NCI-H1417 treated with DMSO at 0.1 percent for 48 hours (cell line): ENCODE data around the gene ASIP.
"Not testable (repeated sequence)": the region's sequence is repeated elsewhere in the genome, so short reads cannot be mapped to it uniquely, and the experiment has no call there.

Experiments used
- DNase-seq: peaks from one replicate; lab custom pipeline; 2025; lab: John Stamatoyannopoulos, UW

ASIP gene

DNA sequence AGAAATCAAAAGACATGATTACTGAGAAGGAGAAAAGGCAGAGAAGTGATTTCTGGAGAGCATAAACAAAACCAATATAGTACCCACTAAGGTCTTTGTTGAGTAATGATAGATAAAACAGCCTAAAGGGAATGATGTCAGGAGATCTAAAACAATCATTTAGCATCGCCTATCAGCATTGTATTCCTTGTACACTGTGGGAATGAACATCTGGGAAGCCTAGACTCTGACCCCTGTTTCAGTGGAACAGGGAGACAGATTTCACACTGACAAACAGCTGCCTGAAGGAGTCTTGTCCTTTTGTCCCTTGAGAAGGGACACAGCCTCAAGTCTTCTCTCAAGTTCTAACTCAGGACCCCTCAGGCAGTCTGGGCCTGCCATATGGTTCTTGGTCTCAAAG, 1.7 kb downstream of the ASIP start:
- DNase-seq: no peak

DNA sequence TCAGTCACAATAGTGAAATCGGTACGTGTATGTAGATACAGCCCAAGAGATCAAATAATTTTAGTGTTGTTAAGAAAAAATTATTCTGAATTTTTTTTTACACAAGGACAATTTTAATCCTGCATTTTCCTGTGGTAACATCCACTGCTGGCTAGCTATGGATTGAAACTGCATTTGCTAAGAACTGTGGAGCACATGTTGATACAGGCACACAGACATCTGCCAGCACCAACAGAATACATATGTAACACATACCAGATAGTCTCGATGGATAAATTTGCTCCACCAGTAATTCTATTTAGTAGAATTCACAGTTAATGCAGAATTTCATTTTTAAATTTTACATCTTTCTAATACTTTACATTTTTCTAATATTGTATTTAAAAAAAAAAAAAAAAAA, 2.2 kb downstream of the ASIP start:
- no peak for DNase-seq

DNA sequence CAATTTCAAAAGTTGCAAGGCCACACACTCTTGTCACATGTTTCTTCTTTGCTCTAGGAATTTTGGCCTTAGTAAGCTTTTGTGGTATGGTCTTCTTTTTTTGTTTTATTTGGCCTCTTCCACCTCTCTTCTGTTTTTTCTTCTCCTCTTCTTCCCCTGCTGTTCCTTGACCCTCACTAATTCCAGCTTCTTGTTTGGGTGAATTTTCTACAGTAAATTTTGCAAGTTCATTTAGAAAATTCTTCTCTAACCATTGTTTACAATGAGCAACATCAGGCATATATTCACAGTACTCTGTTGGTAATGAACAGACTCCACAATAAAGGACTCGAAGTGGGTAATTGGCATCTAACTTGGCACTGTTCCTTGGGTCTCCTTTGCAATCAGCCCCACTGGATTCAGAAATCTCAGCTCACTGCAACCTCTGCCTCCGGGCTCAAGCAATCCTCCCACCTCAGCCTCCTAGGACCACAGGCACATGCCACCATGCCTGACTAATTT, 5.0 kb downstream of the ASIP start:
- DNase-seq: no peak

DNA sequence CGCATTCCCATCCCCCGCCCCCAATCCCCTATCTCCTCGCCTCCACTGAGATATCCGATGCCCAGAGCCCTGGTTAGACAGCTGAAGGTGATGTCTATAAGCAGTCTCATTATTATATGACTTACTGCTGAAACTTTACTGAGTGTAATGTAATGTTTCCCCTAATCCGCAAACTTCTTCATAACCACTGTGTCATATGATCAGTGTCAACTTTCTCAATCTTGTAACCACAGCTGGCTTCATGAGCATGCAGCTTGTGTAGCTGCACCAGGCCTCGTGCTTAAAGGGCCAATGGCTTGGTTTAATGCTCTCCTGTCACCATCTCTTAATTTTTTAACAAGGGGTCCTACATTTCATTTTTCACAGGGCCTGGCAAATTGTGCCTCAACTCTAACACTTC, 8.1 kb downstream of the ASIP start:
- no peak for DNase-seq

DNA sequence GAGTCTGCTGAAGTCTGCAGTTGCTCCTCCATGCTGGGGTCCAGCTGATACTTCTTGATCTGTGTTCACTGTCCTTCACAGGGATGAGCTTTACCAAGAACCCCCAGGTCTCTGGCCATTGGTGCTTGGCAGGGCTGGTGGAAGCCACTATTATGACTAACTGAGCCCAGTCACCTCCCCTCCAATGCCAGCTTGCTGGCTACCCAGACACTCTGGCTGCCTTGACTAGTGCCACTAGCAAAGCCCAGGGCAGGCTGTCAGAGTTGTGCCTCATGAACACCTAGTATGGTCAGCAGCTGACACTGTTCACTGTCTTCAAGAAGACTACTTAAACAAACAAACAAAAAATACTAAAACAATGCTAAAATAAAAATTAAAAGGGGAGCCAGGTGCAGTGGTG, 8.8 kb downstream of the ASIP start:
- DNase-seq: no peak

DNA sequence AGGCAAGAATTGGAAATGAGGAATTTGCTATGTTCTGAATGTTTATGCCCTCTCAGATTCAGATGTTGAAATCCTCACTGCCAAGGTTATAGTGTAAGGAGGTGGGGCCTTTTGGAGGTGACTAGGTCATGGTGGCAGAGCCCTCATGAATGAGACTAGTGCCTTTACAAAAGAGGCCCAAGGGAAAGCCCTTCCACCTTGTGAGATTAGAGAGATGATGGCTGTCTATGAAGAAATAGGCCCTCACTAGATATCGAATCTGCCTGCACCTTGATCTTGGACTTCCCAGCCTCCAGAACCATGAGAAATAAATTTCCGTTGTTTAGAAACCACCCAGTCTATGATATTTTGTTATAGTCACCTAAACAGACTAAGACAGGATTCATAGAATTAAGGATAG, 10.4 kb downstream of the ASIP start:
- DNase-seq: no peak

DNA sequence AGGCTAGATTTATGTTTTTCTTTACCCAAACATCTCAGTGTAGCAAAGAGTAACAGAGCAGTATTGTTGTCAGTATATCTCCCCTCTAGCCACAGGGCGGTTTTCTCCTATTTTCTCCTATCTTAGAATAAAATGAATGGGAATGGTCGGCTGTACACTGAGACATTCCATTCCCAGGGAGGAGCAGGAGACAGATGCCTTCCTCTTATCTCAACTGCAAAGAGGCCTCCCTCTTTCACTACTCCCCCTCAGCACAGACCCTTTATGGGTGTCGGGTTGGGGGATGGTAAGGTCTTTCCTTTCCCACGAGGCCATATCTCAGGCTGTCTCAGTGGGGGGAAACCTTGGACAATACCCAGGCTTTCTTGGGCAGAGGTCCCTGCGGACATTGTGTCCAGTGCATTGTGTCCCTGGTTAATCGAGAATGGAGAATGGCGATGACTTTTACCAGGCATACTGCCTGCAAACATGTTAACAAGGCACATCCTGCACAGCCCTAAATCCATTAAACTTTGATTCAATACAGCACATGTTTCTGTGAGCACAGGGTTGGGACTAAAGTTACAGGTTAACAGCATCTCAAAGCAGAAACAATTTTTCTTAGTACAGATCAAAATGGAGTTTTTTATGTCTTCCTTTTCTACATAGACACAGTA, 11.3 kb downstream of the ASIP start:
- DNase-seq: not testable (repeated sequence)

DNA sequence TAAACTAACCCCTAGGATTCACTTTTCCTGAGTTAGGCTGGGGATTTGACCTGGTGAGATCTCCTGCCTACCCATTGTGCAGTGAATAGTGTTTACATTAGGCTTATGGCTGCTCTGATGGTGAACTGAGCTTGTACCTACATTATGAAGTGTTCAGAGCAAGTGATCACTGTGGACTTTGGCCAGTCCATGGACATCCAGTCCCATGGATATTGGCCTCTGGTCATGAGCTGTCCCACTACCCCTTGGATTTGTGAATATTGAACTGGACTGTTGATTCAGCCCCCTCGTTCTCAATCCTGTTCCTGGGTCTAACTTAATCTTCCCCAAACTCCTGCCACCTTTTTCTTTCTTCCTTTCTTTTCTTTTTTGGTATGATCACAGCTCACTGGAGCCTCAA, 13.8 kb downstream of the ASIP start:
- DNase-seq: no peak

DNA sequence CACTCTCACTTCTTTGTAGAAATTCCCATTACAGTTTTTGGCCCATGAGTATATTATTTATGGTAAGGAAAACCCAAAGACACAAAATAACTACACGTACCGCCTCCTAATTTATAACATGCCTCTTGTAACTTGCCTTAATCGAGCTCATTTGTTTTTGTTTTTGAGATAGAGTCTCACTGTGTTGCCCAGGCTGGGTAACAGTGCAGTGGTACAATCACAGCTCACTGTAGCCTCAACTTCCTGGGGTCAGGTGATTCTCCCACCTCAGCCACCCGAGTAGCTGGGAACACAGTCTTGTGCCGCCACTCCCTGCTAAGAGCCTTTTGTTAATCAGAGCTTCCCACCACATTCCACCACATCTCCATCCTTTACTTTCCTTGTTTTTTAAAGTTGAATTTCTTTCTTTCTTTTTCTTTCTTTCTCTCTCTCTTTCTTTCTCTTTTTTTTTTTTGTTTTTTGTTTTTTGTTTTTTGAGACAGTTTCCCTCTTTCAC, 15.5 kb downstream of the ASIP start:
- no peak for DNase-seq

DNA sequence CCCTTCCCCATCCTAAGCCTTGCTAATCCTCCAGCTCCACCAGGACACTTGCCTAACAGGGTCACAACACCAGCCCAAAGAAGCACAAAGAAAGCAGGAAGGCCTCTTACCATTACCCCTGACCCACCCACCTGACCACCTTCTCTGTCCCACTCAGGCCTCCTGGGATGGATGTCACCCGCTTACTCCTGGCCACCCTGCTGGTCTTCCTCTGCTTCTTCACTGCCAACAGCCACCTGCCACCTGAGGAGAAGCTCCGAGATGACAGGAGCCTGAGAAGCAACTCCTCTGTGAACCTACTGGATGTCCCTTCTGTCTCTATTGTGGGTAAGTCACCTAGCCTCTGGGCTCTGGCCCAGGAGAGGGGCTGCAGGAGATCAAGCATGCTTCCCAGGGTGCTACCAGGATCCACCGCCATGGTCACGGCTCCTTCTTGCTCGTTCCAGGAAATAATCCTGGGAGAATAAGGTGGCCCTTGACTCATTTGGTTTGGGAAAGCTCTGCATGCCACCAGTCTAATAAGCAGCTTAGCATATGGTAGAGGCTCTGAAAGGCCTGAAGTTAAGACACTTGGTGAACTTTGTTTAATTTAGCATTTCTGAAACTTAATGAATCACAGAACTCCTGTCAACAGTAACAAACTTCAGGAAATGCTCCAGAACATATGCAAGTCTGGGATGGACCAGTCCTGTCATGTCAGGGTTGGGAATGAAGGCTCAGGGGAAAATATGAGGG, 19.2 kb downstream of the ASIP start:
- no peak for DNase-seq

DNA sequence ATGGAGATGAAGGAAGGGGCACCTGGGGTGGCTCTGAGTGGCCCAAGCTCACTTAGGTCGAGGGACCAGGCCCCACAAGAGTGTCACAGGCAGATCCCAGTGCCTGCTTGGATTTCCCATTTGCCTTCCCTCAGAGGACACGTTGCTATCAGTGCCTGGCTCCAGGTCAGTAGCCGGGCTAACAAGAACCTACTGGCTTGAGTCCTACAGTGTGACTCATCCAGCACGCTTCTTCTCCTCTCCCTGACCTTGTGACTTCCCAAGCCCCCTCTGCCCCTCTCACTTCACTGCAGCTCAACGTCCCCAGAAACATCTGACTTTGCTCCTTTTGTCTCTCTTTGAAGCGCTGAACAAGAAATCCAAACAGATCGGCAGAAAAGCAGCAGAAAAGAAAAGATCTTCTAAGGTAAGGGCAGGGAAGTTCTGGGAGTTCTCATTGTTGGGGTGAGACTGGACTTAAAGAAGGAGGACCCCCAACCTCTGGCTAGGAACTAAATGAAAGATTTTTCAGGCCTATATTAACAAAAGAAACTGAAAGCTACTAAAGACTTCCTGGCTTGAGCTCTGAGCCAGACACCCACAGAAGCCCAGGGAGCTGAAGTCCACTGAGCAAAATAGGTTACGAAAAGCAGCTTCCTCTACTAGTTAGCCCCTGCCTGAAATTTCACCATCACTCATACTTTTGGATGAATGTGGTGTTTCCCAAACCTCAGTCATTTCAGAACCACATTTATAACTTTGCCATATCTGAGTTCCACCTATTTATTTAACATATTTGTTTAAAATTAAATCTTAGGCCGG, 21.5 kb downstream of the ASIP start:
- DNase-seq: no peak

DNA sequence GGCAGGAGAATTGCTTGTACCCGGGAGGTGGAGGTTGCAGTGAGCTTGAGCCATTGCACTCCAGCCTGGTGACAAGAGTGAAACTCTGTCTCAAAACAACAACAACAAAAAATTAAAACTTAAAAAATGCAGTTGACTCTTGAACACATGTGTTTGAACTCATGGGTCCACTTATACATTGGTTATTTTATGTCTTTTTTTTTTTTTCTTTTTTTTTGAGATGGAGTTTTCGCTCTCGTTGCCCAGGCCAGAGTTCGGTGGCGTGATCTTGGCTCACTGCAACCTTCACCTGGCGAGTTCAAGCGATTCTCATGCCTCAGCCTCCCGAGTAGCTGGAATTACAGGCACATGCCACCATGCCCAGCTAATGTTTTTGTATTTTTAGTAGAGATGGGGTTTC, 22.2 kb downstream of the ASIP start:
- DNase-seq: not testable (repeated sequence)

DNA sequence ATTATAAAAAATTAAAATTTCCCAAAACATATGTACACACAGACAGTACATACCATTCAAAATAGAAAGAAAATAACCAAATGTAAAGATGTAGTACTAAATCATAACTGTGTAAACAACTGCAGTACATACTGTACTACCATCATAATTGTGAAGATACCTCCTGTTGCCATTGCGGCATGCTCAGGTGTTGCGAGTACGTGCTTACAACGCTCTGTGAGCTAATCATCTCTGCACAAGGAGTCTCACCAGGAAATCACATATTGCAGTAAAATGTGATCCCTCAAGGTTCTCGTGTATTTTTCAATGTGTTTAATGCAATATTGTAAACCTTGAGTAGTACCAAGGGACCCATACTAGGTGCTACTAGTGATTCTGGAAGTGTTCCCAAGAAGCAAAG, 22.9 kb downstream of the ASIP start:
- DNase-seq: no peak

DNA sequence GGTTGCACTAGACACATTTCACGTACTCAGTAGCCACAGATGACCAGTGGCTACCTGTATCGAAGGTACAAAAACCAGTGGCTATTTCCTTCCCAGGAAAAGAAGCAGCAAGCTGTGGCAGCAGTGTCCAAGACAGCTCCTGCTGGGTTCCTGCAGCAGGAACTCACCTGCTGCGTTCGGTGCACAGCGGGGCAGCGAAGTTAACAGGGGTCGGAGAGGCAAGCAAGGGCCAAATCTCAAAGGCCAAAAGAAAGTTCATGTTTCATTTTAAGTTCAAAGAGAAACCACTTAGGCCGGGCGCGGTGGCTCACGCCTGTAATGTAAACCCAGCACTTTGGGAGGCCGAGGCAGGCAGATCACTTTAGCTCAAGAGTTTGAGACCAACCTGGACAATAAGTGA, 26.9 kb downstream of the ASIP start:
- DNase-seq: no peak

DNA sequence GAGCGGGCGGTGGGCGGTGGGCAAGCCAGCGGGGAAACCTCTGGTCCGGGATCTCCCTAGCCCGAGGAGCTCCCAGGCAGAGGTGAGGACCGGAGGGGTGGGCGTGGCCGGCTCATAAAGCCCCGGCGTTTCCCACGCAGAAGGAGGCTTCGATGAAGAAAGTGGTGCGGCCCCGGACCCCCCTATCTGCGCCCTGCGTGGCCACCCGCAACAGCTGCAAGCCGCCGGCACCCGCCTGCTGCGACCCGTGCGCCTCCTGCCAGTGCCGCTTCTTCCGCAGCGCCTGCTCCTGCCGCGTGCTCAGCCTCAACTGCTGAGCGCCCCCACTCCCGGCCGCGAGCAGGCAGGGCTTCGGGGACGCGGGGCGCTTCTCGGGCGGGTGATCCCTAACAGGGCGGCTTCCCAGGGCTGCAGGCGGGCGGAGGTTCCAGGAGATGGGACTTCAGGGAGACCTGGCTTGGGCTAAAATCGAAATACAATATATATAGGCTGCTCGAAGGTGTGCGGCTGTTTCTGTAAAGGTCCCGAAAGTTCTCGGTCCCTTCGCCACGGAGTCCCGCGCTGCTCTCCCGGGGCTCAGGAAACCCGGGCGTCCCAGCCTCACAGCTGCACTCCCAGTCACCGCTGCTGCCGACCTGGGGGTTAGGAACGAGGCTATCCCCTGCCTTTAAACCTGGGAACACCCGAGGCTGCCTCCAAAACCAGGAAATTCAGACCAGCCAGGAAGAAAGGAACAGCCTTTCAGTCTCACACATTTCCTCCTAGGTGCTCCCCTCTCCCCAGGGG, 27.8 kb downstream of the ASIP start:
- no peak for DNase-seq

DNA sequence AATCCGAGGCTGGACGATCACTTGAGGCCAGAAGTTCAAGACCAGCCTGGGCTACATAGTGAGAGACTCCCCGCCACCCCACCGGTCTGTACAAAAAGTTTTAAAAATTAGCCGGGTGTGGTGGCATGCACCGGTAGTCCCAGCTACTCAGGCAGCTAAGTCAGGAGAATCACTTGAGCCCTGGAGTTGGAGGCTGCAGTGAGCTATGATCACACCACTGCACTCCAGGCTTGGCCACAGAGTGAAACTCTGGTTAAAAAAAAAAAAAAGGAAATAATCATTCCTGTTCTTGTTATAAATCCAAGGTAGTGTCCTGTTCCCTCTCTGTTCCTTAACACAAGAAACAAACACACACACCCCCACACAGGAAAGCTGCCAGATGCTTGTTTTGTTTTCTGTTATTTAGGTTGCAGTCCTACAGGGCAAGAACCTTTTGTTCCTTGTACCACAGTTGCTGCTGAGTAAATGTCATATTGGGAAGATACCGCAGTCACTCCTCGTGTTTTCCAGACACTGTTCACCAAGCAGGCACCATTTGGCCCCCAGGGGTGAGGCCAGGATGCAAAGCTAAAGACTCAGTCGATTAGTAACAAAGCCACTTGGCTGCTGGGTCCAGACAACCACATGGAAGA, 28.9 kb downstream of the ASIP start:
- DNase-seq: no peak

DNA sequence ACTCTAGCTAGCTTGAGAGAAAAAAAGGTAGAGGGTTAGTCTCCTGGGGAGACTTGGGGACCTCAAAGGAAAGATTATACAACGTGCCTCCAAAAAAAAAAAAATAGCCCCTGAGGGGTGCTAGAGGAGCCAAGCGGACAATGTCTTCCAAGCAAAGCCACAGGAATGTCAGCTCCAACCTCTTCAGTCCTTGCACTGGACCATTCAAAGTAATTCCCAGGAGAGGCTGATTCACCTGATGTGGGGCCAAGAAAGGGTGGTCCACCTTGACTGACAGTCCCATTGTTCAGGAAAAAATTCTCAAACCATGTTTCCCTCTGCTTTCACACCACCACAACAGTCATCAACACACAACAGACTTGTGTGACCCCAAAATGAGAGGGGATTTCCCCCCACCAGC, 30.7 kb downstream of the ASIP start:
- DNase-seq: no peak

DNA sequence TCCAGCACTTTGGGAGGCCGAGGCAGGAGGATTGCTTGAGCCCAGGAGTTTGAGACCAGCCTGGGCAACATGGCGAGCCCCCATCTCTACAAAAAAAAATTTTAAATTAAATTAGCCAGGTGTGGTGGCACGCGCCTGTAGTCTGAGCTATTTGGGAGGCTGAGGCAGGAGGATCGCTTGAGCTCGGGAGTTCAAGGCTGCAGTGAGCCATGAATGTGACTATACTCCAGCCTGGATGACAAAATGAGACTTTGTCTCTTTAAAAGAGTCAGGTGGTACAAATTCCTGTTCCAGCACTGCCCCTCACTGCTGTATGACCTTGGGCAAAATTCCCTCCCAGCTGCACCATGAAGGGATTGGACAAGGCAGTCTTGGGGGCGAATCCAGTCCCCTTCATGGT, 33.5 kb downstream of the ASIP start:
- no peak for DNase-seq

DNA sequence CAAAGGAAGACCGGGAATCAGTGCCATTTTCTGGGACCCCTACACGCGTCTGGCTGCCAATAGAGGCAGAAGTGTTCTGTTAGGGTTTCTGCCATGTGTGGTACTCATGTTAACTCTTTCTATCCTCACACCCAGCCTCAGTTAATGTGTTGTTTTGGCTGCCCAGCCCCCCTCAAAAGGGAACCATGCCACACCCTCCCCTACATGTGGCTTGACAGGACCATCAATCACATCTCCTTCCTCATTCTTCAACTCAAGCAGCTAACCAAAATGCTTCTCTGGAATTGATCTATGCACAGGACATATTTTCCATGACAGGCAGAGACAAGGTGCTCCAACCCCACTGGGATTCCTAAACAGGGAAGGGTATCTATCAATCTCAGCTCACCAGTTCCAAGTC, 40.0 kb downstream of the ASIP start:
- no peak for DNase-seq

DNA sequence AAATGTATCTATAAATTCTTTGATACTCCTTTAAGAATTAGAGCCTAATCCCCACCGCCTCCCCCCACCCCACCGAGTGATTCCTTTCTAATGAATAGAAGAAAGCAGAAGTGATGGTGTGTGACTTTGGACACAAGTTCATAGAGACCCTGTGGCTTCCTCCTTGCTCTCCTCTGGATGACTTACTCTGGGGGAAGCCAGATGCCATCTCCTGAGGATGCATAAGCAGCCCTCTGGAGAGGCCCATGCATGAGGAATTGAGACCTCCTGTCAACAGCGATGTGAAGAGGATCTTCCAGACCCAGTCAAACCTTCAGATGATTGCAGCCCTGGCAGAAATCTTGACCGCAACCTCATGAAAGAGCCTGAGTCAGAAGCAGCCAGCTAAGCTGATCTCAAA, 40.8 kb downstream of the ASIP start:
- no peak for DNase-seq

DNA sequence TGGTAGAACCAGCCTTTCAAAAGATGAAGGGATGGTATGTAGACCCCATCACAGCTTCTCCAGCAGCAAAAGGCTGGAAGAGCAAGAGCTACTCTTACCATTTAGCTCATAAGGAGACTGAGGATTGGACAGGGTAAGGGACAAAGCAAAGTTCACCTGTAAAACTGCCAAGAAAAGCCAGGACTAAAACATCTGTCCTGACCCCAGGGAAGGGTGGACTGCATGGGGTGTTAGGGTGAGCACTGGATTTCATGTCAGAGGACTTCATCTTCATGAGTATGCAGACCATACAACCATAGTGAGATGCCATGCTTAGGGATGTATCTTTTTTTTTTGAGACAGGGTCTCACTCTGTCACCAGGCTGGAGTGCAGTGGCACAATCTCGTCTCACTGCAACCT, 42.6 kb downstream of the ASIP start:
- DNase-seq: no peak

DNA sequence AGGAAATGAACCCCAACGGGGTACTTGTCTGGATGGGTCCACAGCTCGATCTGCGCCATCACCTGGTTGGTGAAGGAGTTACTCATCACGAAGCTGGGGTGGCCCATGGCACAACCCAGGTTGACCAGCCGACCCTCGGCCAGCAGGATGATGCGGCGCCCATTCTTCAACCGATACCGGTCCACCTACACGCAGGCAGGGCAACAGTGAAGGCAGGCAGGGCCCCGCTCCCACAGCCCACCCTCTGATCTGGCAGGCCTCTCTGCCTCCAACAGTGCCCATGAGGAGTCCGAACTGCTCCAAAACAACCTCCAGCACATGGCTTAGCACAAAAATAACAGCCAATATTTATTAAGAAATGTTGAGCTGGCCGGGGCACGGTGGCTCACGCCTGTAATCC, 44.2 kb downstream of the ASIP start:
- no peak for DNase-seq
